SK-N-SH (cell line): ENCODE measurements around the gene APBA2. TPM values are rescaled to one million over a fixed set of nuclear protein-coding genes. Genes with fewer than 3 reads are reported as not detected.

Source experiments
- CTCF ChIA-PET: fragments of 300-600, 350-600 bp; formaldehyde crosslinking; extraction: SDS; loops from one replicate; lab custom pipeline; 2021; lab: Yijun Ruan, JAX
- POLR2A ChIA-PET: fragments of 350-600 bp; sonication (Branson Sonifier 250); formaldehyde crosslinking; extraction: SDS; loops from one replicate; lab custom pipeline; 2020; ENCODE audit warnings: antibody characterized with exemption, inconsistent platforms; lab: Yijun Ruan, JAX
- DNase-seq: peaks from one replicate; pipeline ENCODE4 v3.0.0; 2012
- H2AFZ ChIP-seq: fragments of 200-600 bp; sonication (generic); 2 replicates; pipeline ENCODE4 v1.8.1; 2016; ENCODE audit warnings: antibody characterized with exemption, mild to moderate bottlenecking, low read depth
- H3F3A ChIP-seq: fragments of 200-600 bp; sonication (generic); replicated peaks from 2 replicates; pipeline ENCODE3; 2016; ENCODE audit warnings: antibody characterized with exemption, mild to moderate bottlenecking; ENCODE audit not compliant: insufficient read depth
- H3K27ac ChIP-seq, 2 experiments: fragments of 200-500 bp in 1 of 2; fragments of 200-600 bp in 1 of 2; sonication (Bioruptor generic) in 1 of 2; sonication (generic), shearing (Covaris generic) in 1 of 2; 2 replicates each; pipeline versions ENCODE4 v1.5.1 to v1.6.1; 2014 to 2016; ENCODE audit warnings: low read depth in 2 of 2, inconsistent platforms in 1 of 2, low read length in 1 of 2, mild to moderate bottlenecking in 1 of 2, mixed read lengths in 1 of 2
- H3K27me3 ChIP-seq: fragments of 200-600 bp; sonication (generic), shearing (Covaris generic); 2 replicates; pipeline ENCODE4 v1.6.1; 2016; ENCODE audit warnings: mixed run types; ENCODE audit not compliant: insufficient read depth
- H3K36me3 ChIP-seq, 2 experiments: fragments of 200-500 bp in 1 of 2; fragments of 200-600 bp in 1 of 2; sonication (Bioruptor generic) in 1 of 2; sonication (generic) in 1 of 2; replicated peaks in 1 of 2; 2 replicates each; pipeline versions ENCODE3 to v1.5.1; 2014 to 2016; ENCODE audit warnings: low read length in 1 of 2, mild to moderate bottlenecking in 1 of 2; ENCODE audit not compliant: insufficient read depth in 2 of 2, control insufficient read depth in 1 of 2
- H3K4me1 ChIP-seq, 2 experiments: fragments of 200-500 bp in 1 of 2; fragments of 200-600 bp in 1 of 2; sonication (Bioruptor generic) in 1 of 2; sonication (generic), shearing (Covaris generic) in 1 of 2; 2 replicates each; pipeline versions ENCODE4 v1.5.1 to v1.6.1; 2014 to 2016; ENCODE audit warnings: low read depth in 1 of 2, low read length in 1 of 2, mixed run types in 1 of 2; ENCODE audit not compliant: insufficient read depth in 2 of 2, control insufficient read depth in 1 of 2
- H3K4me2 ChIP-seq: fragments of 200-600 bp; sonication (generic), shearing (Covaris generic); 2 replicates; pipeline ENCODE4 v1.6.1; 2017; ENCODE audit warnings: mixed run types
- H3K4me3 ChIP-seq, 2 experiments: fragments of 200-500 bp in 1 of 2; fragments of 200-600 bp in 1 of 2; sonication (Bioruptor generic) in 1 of 2; sonication (generic), shearing (Covaris generic) in 1 of 2; 2 replicates each; pipeline versions ENCODE4 v1.5.1 to v1.8.1; 2014 to 2016; ENCODE audit warnings: low read depth in 2 of 2, inconsistent platforms in 1 of 2, low read length in 1 of 2, mild to moderate bottlenecking in 1 of 2, mixed read lengths in 1 of 2, moderate library complexity in 1 of 2
- H3K79me2 ChIP-seq: fragments of 200-600 bp; sonication (generic); 2 replicates; pipeline ENCODE4 v1.8.1; 2017; ENCODE audit warnings: mild to moderate bottlenecking; ENCODE audit not compliant: insufficient read depth
- H3K9ac ChIP-seq: fragments of 200-600 bp; sonication (generic); 2 replicates; pipeline ENCODE4 v1.6.1; 2017; ENCODE audit warnings: mixed run types
- H3K9me2 ChIP-seq: fragments of 200-600 bp; sonication (generic); 2 replicates; pipeline ENCODE4 v1.6.1; 2017; ENCODE audit warnings: mixed run types
- H3K9me3 ChIP-seq: fragments of 200-600 bp; sonication (generic); 2 replicates; pipeline ENCODE4 v1.6.1; 2017; ENCODE audit warnings: mixed run types, mild to moderate bottlenecking, moderate library complexity
- H4K20me1 ChIP-seq: fragments of 200-600 bp; sonication (generic); 2 replicates; pipeline ENCODE4 v1.6.1; 2017; ENCODE audit warnings: mild to moderate bottlenecking, mixed run types; ENCODE audit not compliant: insufficient read depth
- CTCF ChIP-seq: fragments of 200-600 bp; sonication (generic); IDR thresholded peaks from 2 replicates; pipeline ENCODE4 v1.6.1; 2017; ENCODE audit warnings: antibody characterized with exemption, mild to moderate bottlenecking, moderate library complexity
- ELF1 ChIP-seq: IDR thresholded peaks from 2 replicates; pipeline ENCODE4 v1.4.0; 2012
- FOSL2 ChIP-seq: IDR thresholded peaks from 2 replicates; pipeline ENCODE4 v1.4.0; 2012; ENCODE audit warnings: low read depth, mild to moderate bottlenecking, moderate library complexity, borderline replicate concordance
- GABPA ChIP-seq: IDR thresholded peaks from 2 replicates; pipeline ENCODE4 v1.4.0; 2012; ENCODE audit warnings: low read depth, mild to moderate bottlenecking
- JUND ChIP-seq: IDR thresholded peaks from 2 replicates; pipeline ENCODE4 v1.4.0; 2012
- MEF2A ChIP-seq: IDR thresholded peaks from 2 replicates; pipeline ENCODE4 v1.4.0; 2012; ENCODE audit warnings: low read depth, borderline replicate concordance
- MXI1 ChIP-seq: IDR thresholded peaks from 2 replicates; pipeline ENCODE4 v1.6.1; 2012; ENCODE audit warnings: mild to moderate bottlenecking, low read depth, low read length, improper control_type of control experiment
- NFIC ChIP-seq: IDR thresholded peaks from 2 replicates; pipeline ENCODE4 v1.4.0; 2012; ENCODE audit warnings: borderline replicate concordance
- NRF1 ChIP-seq: IDR thresholded peaks from 2 replicates; pipeline ENCODE4 v1.6.1; 2012; ENCODE audit warnings: low read depth, mild to moderate bottlenecking, low read length
- PBX3 ChIP-seq: IDR thresholded peaks from 2 replicates; pipeline ENCODE4; 2012
- POLR2AphosphoS5 ChIP-seq: IDR thresholded peaks from 2 replicates; pipeline ENCODE4 v1.6.1; 2012; ENCODE audit warnings: low read depth, low read length
- RAD21 ChIP-seq: IDR thresholded peaks from 2 replicates; pipeline ENCODE4 v1.6.1; 2012; ENCODE audit warnings: mild to moderate bottlenecking, low read length
- REST ChIP-seq: IDR thresholded peaks from 2 replicates; pipeline ENCODE4 v1.6.1; 2012; ENCODE audit warnings: mild to moderate bottlenecking, low read depth, low read length, moderate library complexity
- SIN3A ChIP-seq: IDR thresholded peaks from 2 replicates; pipeline ENCODE4 v1.6.1; 2012; ENCODE audit warnings: low read depth, mild to moderate bottlenecking, low read length, moderate library complexity, borderline replicate concordance
- SMC3 ChIP-seq: IDR thresholded peaks from 2 replicates; pipeline ENCODE4 v1.6.1; 2012; ENCODE audit warnings: low read depth, low read length, improper control_type of control experiment
- TEAD4 ChIP-seq: IDR thresholded peaks from 2 replicates; pipeline ENCODE4 v1.4.0; 2012; ENCODE audit warnings: mild to moderate bottlenecking, borderline replicate concordance; ENCODE audit not compliant: insufficient read depth
- USF1 ChIP-seq: IDR thresholded peaks from 2 replicates; pipeline ENCODE4 v1.4.0; 2012; ENCODE audit warnings: low read depth, borderline replicate concordance
- WGBS: methylation state at CpG from one replicate; pipeline ENCODE4 v1.1.6; 2017; ENCODE audit warnings: low lambda C conversion rate; 5-methylcytosine and 5-hydroxymethylcytosine counted together
- polyA plus RNA-seq, 3 experiments: library from polyadenylated mRNA; depleted of rRNA; stranded (reverse); fragments of >200 nt; gene quantifications; 2 replicates each; pipeline ENCODE4 v1.2.3, GENCODE V29; 2012

The APBA2 gene
- polyA plus RNA-seq, 1 of the 3 experiments (the other 2 are of a cell fraction), result 12.7 TPM

- no peak overlapping the region for H3K9ac ChIP-seq
- H4K20me1 ChIP-seq, result no peaks in the 10 kb centered on the region
- H3K27me3 ChIP-seq, result no peaks in the 10 kb centered on the region
- ChIA-PET CTCF (interaction anchor here (1.1 to 1.8 kb wide), 5 partner anchors 8 to 111 kb away, joined by 3 to 9 read pairs (median 5); no protein-coding TSS in a partner anchor), POLR2A (no interaction called here)
- H2AFZ ChIP-seq, result no peak overlapping the region
- H3K9me2 ChIP-seq, result no peaks in the 10 kb centered on the region
- H3K4me3 ChIP-seq, result no peak overlapping the region
- TF ChIP-seq REST (no peak), FOSL2 (no peak), MXI1 (peak; percentile 68; the same call in 1 of the 2 replicates), NRF1 (no peak), PBX3 (no peak)
- no peaks in the 10 kb centered on the region for H3F3A ChIP-seq
- H3K79me2 ChIP-seq, result no peaks in the 10 kb centered on the region
- H3K4me2 ChIP-seq, result no peak overlapping the region; the same call in 1 of the 2 replicates
- peak overlapping the region in 1 of 2 experiments; percentile 36; a peak in 1 of 4 replicates for H3K27ac ChIP-seq
- H3K36me3 ChIP-seq, result no peaks in the 10 kb centered on the region
- peaks cover 0 to 26% of the 10 kb centered on the region in 2 experiments; a peak in 1 of 4 replicates for H3K4me1 ChIP-seq
- DNase-seq, result peak; percentile 81
- H3K9me3 ChIP-seq, result no peaks in the 10 kb centered on the region
- WGBS, result 52% methylated on average over 6 of the region's 10 CpGs
These were observed 98.9 kb downstream of the APBA2 start for GRCh38 chr15:28984421-28985315.

- peak overlapping the region in 1 of 2 experiments; percentile 36; a peak in 1 of 4 replicates for H3K27ac ChIP-seq
- no peaks in the 10 kb centered on the region for H3K36me3 ChIP-seq
- no peaks in the 10 kb centered on the region for H3K79me2 ChIP-seq
- peaks cover 0 to 31% of the 10 kb centered on the region in 2 experiments; a peak in 1 of 4 replicates for H3K4me1 ChIP-seq
- DNase-seq, result no peak
- ChIA-PET POLR2A (no interaction called here), CTCF (interaction anchor here (1.1 to 1.8 kb wide), 5 partner anchors 9 to 112 kb away, joined by 3 to 9 read pairs (median 5); no protein-coding TSS in a partner anchor)
- H3K4me3 ChIP-seq, result no peak overlapping the region
- no peak overlapping the region for H2AFZ ChIP-seq
- WGBS, result 51% methylated on average over 6 of the region's 6 CpGs
- no peak overlapping the region for H3K9ac ChIP-seq
- no peaks in the 10 kb centered on the region for H3K27me3 ChIP-seq
- H3K9me3 ChIP-seq, result no peaks in the 10 kb centered on the region
- H3K4me2 ChIP-seq, result no peak overlapping the region; the same call in 1 of the 2 replicates
- H3F3A ChIP-seq, result no peaks in the 10 kb centered on the region
- H3K9me2 ChIP-seq, result no peaks in the 10 kb centered on the region
- H4K20me1 ChIP-seq, result no peaks in the 10 kb centered on the region
- TF ChIP-seq CTCF (no peak), NFIC (no peak), USF1 (no peak), SMC3 (no peak), ELF1 (no peak), MEF2A (no peak), JUND (no peak), POLR2AphosphoS5 (no peak), TEAD4 (no peak), GABPA (no peak), SIN3A (no peak), RAD21 (no peak), NRF1 (no peak)
These were observed 99.5 kb downstream of the APBA2 start for GRCh38 chr15:28985316-28985645.
